COLO668 (cell line): ENCODE results near the gene ROR1.

Source experiments
- DNase-seq: peaks from one replicate; lab custom pipeline; 2025; ENCODE audit not compliant: unreplicated experiment; lab: John Stamatoyannopoulos, UW

The ROR1 gene

DNA sequence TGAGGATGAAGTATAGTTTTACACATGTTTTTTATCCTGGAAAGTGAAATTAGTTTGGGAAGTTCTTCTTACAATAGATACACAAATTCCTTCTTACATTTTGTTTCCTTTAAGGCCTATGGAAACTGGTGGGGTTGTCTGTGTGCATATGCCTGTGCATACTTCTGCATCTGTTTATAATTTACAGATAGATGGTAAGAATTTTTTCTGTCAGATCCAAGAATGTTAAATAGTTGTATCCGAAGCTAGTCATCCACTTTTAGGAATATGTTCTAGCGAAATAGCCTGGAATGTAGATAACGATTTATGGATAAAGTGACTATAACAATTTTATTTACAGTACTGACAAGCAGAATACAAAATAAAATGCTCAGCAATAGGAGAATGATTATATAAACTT is 194.1 kb downstream of the ROR1 start:
- no peak for DNase-seq

DNA sequence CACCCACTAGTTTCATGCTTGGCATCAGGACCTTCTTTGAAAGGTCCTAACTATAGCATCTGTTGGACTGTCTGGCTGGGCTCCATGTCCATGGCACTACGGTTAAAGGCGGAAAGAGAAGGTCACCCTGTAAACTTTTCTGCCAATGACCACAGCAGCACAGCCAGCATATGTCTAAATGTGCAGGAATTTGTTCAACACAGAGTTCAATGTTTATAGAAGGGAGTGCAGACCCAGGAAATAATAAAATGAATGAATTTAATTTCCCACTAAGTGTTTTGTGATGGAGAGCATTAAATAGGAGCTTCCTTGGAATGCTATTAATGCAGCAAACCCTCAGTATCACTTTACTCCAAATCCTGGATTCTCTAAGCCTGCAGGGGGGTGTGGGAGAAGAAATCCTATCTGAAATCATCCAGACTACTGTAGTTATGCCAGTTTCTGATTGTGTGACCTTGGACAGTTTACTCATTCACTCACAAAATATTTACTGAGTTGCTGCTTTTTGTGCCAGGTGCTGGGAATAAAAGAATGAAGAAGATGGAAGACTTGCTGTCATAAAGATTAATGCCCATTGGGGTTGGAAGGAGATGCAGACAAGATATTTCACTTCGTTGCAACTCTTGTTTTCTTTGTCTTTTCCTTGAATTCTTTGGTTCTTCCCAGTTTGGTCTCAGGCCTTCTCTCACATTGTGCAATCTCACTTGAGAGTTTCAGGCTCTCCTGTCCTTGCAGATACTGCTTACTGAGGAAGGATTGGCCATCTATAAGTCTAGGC is 195.0 kb downstream of the ROR1 start:
- DNase-seq = no peak

DNA sequence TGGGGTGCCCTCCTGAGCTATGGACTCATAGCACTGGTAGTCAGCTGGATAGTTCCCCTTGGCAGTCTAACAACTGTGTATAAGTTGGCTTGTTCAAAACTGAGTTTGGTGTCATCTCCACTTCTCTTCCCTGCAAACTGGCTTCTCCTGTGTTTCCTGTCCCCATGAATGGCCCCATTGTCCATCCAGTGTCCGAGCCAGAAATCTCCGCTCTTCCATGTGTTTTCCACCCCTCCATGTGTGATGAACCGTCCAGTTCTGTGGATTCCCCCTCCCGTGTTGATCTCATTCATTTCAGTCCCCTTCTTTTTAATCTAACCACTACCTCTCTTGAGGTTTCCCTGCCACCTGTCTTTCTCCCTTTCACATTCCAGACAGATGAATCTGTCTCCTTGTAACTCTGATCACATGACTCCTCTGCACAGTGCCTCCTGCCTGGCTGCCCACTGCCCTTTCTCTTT is 195.7 kb downstream of the ROR1 start:
- no peak for DNase-seq

DNA sequence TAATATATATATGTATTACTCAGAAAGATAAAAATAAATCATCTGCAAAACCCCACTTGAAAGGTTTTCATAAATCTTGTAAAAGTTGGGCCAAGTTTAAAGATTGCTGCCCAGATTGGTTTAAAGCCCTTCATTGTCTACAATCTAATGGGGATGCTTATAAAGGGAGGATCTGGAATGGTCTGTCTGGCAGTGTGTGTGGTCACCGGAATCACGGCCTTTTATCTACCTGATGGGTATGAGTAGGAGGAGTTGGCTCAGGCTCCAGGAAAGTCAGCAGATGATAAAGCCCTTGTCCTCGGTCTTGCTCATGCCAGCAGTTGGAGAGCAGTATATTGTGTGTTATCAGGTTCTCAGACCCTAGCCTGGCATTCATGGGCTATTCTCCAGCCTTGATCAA is 197.7 kb downstream of the ROR1 start:
- DNase-seq = no peak

DNA sequence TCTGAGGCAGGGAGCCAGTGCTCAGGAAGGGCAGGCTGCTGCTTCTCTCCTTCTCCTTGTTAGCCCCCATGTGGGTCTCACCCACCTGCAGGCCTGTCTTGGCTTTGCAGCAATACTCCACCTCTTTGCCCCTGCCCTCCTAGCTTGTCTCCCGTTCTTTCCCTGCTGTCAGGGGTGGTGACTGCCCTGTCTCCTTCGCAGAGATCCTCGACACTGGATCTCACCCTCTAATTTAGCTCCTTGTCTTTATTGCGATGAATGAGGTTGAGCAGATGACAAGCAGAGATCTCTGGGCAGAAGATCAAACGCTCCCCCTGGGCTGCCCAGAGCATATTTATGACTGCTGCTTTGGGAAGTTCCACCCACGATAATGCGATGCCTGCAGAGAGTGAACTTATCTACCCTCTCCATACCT is 199.2 kb downstream of the ROR1 start:
- no peak for DNase-seq

DNA sequence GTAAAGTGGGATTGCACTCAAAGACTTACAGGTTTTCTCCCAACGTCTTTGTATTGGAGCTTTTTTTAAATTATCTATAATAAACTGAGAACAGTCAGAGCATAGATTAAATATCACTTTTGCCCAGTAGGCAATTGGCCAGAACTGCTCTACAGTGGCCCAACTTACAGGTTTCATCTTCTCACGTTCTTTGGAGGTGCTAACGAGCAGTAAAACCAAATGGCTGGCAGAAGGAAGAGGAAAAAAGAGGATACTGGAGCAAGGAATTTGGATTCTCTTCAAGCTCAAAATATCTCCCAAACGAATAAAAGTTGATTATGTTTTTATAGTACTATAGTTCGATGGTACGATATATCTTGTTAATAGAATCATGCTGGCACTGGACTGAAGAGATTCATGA is 201.1 kb downstream of the ROR1 start:
- no peak for DNase-seq

DNA sequence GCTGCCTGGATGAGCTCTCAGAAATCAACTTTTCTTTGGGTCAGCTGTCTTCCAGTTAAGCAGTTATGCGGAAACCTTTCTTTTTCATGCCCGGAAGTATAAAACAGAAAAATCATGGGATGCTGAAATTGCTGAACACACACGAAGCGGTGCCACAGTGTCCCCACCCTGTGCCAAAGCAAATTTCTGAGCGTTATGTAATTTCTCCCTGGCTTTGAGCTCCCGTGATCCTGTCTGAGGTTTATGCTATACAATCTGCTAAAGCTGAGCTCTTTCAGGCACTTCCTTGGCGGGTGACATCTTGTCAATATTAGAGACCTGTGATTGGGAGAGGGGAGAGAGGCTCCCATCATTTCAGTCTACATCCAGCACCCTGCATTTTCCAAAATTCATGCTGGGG is 201.7 kb downstream of the ROR1 start:
- DNase-seq = no peak

DNA sequence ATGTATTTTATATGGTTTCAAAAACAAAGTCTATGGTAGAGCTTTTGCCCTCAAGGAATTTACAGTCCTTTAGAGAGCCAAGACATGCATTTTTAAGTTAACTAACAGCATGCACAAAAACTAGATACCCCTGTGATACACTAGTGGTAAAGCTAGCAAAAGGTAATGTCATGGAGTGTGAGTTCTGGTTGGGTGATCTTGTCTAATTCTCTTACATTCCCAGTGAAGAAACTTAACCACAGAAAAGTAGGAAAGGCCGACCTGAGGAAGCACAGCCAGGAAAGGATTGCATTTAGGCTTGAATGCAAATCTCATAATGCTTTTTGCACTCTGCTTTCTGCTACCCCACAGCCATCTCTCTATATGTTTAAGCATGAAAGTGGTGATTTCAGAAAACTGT is 202.2 kb downstream of the ROR1 start:
- DNase-seq = no peak

DNA sequence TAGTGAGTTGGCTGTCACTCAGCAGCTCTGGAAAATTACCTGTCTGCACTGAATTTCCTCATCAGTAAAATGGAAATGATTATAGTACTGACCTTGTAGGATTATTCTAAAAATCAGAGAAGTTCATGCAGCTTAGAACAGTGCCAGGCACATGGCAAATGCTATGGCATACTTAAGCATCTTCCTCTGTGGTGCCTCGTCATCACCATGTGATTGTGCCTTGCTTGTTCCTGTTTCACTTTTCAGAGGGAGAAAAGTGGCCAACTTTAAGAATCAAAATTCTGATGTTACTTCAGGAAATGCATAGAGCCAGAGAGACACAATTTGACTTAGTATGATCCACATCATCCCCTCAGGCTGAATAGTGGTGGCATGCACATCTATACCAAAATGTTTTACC is 203.6 kb downstream of the ROR1 start:
- no peak for DNase-seq

DNA sequence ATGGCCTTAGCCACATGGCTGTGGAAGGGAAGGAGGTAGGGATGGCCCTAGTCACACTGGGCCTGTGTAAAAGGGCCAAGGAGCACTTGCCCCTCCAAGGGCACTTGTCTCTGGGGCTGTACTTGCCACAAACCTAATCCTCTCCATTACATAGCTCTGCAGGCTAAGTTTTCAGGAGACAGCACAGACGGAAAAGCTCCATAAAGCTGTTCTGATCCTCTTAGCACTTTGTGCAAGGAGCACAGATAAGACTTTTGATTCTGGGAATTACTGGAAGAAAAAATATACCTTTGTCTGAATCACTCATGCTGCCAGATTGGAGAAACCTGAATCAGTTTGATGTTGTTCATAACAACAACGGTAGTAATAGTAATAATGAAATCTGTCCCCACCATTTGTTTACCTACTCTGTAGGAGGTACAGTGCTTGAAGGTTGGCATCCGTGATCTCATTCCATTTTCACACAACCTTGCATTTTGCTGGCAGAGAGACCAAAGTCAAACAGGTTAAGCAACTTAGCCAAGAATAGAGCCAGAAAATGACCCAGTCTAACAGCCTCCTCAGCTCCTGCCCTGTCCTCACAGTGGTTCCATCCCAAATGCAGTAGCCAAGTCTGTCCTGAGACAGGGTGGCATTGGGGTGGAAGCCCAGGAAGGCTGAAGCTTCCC is 207.1 kb downstream of the ROR1 start:
- no peak for DNase-seq

DNA sequence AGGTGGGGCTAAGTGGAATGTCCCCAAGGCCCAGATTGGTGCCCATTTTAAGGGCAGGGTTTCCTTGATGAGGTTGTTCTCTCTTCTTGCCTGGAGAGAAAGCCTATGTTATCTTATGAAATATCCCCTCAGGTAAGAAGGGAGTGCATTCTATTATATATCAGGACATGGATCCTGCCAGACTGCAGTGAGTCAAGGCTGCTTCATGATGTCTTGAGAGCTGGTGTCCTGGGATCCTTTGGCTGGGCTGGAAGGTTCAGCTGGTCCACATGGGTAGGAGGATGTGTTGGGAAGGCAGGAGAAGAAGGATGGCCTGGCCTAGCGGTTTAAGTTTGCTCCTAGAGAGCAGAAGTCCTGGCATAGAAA is 207.6 kb downstream of the ROR1 start:
- no peak for DNase-seq

DNA sequence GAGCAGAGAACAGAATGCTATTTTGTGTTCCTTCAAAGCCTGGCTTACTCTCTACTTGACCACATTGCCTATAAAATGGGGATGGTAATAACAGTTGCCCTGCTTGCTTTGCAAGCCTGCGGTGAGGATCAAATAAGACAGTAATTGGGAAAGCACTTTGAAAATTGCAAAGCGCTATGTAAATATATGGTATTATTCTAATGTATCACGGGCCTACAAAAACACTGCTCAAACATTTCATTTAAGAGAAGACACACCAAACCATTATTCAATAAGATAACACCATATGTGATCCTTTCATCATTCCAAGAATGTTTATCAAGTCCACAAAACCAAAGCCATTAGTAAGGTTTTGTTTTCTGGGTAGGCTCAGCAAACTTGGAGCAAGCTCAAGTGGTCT is 208.4 kb downstream of the ROR1 start:
- no peak for DNase-seq

DNA sequence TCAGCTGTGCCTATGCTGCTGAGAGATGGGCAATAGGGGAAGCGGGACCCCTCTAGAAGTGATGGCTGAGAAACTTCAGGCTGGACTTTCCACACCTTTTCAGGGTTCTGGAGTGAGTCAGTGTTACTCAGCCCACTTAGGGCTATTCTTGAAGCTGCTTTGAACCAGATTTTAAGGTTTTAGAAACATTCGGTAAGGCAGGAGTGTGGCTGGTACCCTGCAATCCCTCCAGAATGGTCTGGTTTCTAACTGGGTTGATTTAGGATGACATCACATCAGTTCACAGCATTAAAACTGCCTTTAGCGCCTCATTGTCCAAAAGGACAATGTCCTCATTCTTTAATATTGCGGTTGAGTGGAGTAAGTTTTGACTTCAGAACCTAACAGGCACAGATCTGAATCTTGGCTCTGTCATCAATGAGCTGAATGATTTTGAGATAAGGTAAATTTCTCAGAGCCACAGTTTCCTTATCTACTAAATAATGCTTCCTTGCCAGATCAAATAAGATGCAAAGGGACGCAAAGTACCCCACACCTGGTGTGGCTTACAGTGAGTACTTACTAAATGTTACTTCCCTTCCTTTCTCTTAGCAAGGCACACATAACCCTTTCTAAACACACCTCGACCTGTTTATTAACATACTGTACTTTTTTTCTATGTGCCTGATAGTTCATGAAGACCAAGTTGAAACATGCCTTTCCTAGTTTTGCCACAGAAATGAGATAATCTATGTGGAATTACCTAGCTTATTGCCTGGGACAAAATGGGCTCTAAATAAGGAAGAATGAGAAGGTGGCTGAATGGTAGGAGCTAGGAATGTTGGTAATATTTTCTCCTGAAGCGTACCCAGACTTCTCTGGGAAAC is 209.8 kb downstream of the ROR1 start:
- DNase-seq = no peak

DNA sequence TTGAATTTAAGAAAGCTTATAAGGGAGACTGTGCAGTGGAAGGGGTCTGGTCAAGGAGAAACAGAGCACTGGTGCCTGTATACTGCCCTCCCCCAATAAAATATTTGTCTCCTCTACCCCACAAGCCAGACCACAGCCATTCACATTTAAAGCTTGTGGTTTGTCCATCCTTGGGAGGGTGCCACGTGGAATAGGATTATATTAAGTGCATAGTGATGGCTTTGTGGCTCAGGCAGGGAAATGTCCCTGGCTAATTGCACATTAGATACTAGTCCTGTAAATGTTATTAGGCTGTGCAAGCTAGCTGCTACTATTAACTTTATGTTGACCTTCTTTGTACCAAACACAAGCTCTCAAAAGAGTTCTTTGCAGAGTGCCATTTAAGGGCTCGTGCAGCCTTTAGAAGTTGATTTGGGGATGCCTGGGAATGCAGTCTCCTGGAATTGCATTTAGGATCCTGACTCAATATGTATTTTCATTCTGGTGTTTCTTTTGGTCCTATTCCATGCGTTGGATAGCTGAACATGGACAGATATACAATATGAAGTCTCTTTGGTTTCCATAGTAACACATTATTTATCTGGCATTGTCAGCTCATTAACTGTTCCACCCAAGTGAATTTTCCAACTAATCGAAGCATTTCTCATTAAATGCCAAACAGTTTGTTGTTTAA is 210.6 kb downstream of the ROR1 start:
- no peak for DNase-seq

DNA sequence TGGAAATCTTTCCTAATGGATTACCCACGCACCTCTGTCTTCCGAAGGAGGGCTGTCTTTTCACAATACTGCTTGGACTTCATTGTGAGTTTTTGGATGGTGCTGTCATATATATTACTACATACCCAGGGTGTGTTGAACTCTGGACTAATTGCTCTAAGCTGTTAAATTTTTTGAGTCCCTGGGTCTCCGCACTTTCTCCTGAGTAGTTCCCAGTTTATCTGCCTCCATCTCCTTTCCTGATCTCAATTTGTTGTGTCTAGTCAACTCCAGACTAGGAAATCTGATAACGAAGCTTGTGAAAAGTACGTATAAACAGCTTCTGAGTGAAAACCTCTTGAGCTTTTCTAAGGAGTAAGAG is 211.1 kb downstream of the ROR1 start:
- no peak for DNase-seq

DNA sequence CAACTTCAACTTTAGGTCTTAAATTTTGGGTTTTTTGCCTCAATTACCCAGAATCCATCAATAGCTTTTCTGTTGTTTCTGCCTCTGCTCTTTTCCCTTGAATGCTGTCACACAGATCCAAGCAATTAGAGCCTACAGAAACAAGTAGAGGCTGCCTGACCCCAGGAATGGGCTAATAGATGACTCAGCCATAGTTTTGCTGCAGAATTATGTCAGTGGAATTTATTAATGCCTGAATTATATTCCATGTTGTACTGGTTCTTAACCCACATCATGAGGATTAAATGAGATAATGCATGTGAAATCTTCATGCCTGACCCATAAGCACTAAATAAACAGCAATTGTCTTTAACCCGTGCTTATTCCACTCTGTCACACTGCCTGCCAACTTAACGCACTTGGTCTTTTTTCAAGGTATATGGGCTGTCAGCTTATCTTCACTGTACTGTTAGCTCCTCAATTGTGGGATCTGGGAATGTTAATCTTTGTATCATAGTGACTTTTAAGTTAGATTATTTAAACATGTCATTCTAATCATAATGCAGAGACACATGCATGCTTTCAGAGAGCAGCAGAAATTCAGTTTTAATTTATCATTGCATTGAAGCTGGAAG is 213.3 kb downstream of the ROR1 start:
- DNase-seq = no peak

DNA sequence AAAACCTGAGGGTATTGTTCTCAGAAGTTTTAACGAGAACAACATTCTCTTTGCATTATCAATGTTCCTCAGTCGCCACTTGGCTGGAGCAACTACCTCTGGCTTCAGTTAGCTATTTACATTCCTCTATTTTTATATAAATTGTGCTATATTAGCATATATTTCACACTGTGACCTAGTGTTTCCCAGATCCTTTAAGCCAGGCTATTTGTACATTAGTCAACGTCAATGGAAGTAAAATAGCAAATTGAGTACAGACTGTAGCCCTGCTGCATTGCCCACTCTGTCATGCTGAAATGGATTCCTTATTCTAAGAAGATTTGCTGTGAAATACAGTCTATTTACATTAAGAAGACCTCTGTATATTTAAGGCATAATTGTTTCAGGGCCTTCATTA is 213.8 kb downstream of the ROR1 start:
- DNase-seq = no peak

DNA sequence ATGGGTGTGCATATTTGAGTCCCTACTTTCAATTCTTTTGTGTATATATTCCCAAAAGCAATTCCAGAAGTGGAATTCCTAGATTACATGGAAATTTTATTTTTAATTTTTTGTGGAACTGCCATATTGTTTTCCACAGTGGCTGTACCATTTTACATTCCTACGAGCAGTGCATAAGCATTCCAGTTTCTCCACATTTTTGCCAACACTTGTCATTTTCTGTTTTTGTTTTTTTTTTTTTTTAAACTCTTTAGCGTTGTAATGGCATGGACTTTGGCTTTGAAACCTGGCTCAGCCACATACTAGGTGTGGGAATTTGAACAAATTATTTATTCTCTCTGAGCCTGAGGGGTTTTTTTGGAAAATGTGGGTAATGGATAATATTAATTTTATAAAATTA is 215.1 kb downstream of the ROR1 start:
- no peak for DNase-seq

DNA sequence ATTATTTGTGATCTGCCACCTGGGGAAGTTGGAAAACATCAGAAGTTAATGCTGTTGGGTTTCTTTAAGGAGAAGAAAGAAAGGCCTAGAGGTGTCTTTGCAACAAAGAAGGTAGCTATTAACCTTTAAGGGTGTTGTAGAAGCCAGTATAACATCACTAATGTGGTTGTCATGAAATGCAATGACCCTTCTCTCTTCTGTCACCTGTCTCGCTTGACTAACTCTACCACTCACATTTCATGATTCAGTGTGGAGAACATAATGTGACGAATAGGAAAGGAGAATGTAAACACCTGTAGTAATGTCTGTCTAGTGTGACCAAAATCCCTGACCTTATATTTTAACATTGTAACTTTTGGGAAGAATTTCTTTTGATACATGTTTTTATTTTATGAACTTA is 217.9 kb downstream of the ROR1 start:
- no peak for DNase-seq

DNA sequence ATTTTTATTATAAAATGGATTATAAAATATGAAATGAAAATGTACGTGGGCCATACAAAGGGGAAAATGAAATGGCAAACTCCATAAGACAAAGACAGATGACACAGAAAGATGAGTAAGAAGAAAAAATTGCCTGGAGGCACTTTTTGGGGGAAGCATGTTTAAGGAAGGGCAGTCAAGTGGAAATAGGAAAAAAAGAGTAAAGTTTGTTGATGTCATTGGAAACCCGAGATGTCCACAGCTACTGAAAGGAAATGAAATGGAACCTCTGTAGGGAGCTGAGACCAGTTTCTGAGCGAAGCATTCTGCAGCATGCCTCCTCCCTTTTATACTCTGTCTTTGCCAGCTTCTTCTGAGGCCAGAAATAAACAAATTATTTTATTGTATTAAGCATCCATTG is 226.2 kb downstream of the ROR1 start:
- DNase-seq = no peak

DNA sequence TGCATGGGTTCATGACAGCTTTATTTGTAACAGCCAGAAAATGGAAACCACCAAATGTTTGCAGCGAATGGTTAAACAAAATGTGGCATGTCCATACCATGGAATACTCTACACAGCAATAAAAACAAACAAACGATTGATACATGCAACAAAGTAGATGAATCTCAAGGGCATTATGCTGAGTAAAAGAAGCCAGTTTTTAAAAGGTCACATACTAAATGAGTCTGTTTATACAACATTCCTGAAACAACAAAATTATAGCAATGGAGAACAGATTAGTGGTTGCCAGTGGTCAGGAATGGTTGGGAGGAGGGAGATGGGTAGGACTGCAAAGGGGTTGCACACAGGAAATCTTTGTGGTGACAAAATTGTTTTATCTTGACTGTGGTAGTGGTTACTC is 227.2 kb downstream of the ROR1 start:
- DNase-seq = no peak
